GM23338 (cell line): ENCODE data around the gene CTAGE1. TPM values are rescaled to one million over a fixed set of nuclear protein-coding genes. Genes with fewer than 3 reads are reported as not detected.

Experiments used
- ATAC-seq: fragments of 200-7000 bp; cut with Tn5 transposase; 3 replicates; pipeline ENCODE4 v1.9.1; 2020
- DNase-seq: peaks from one replicate; pipeline ENCODE4 v3.0.0-alpha.2; 2015; ENCODE audit warnings: low spot score
- H2AFZ ChIP-seq: fragments of 200-600 bp; sonication (generic); 2 replicates; pipeline ENCODE4 v1.8.0; 2016; ENCODE audit warnings: antibody characterized with exemption, mild to moderate bottlenecking, moderate library complexity
- H3F3A ChIP-seq: fragments of 200-600 bp; sonication (generic); replicated peaks from 2 replicates; pipeline ENCODE4 v1.8.0; 2017; ENCODE audit warnings: antibody characterized with exemption, mixed run types, low read depth
- H3K27ac ChIP-seq: fragments of 200-600 bp; sonication (generic); 2 replicates; pipeline ENCODE4 v1.6.1; 2016; ENCODE audit warnings: low read depth
- H3K27me3 ChIP-seq: fragments of 200-600 bp; sonication (generic); 2 replicates; pipeline ENCODE4 v1.8.0; 2016; ENCODE audit warnings: mild to moderate bottlenecking, mixed run types, moderate library complexity; ENCODE audit not compliant: insufficient read depth
- H3K36me3 ChIP-seq: fragments of 200-600 bp; sonication (generic); 2 replicates; pipeline ENCODE4 v1.8.0; 2016; ENCODE audit warnings: mild to moderate bottlenecking; ENCODE audit not compliant: insufficient read depth
- H3K4me1 ChIP-seq: fragments of 200-600 bp; sonication (generic); 2 replicates; pipeline ENCODE4 v1.8.0; 2016; ENCODE audit warnings: mild to moderate bottlenecking, moderate library complexity; ENCODE audit not compliant: insufficient read depth
- H3K4me2 ChIP-seq: fragments of 200-600 bp; sonication (generic); 2 replicates; pipeline ENCODE4 v1.7.1; 2017; ENCODE audit warnings: mixed run types
- H3K4me3 ChIP-seq: fragments of 200-600 bp; sonication (generic); 2 replicates; pipeline ENCODE4 v1.6.1; 2016; ENCODE audit warnings: mixed run types
- H3K79me2 ChIP-seq: fragments of 200-600 bp; sonication (generic); replicated peaks from 2 replicates; pipeline ENCODE4 v1.8.0; 2017; ENCODE audit warnings: mild to moderate bottlenecking; ENCODE audit not compliant: insufficient read depth
- H3K9me2 ChIP-seq: fragments of 200-600 bp; sonication (generic); 2 replicates; pipeline ENCODE4 v1.8.0; 2017; ENCODE audit not compliant: insufficient read depth
- H4K20me1 ChIP-seq: fragments of 200-600 bp; sonication (generic); replicated peaks from 2 replicates; pipeline ENCODE4 v1.8.0; 2017; ENCODE audit warnings: mild to moderate bottlenecking; ENCODE audit not compliant: insufficient read depth
- H3K27ac Mint-ChIP-seq: 2 replicates; pipeline ENCODE4 v1.8.0; 2020; ENCODE audit warnings: inconsistent platforms, mild to moderate bottlenecking, moderate library complexity, mixed read lengths
- H3K27me3 Mint-ChIP-seq: 3 replicates; pipeline ENCODE4 v1.8.0; 2022; ENCODE audit warnings: low read depth, mild to moderate bottlenecking, moderate library complexity, mixed read lengths, inconsistent platforms; ENCODE audit not compliant: insufficient read depth, poor library complexity
- H3K36me3 Mint-ChIP-seq: 3 replicates; pipeline ENCODE4 v1.8.0; 2021; ENCODE audit warnings: low read depth, mild to moderate bottlenecking, inconsistent platforms, moderate library complexity, mixed read lengths
- H3K4me1 Mint-ChIP-seq: 3 replicates; pipeline ENCODE4 v1.8.0; 2020; ENCODE audit warnings: mild to moderate bottlenecking, inconsistent platforms, mixed read lengths
- H3K4me3 Mint-ChIP-seq: 3 replicates; pipeline ENCODE4 v1.8.0; 2021; ENCODE audit warnings: moderate library complexity, mild to moderate bottlenecking, inconsistent platforms, mixed read lengths
- H3K9me3 Mint-ChIP-seq: 3 replicates; pipeline ENCODE4 v1.8.0; 2020; ENCODE audit warnings: moderate library complexity, mild to moderate bottlenecking, inconsistent platforms, mixed read lengths
- CREB1 ChIP-seq: fragments of 250-450 bp; sonication (Bioruptor Pico); IDR thresholded peaks from 2 replicates; pipeline ENCODE4 v1.5.0; 2020; ENCODE audit warnings: low read depth, mild to moderate bottlenecking, moderate library complexity
- EZH2 ChIP-seq: fragments of 200-600 bp; sonication (generic); IDR thresholded peaks from one replicate; pipeline ENCODE4 v1.8.0; 2017; ENCODE audit warnings: antibody characterized with exemption, mild to moderate bottlenecking, low read depth; ENCODE audit not compliant: unreplicated experiment
- EZH2phosphoT487 ChIP-seq: fragments of 200-600 bp; sonication (generic); IDR thresholded peaks from one replicate; pipeline ENCODE4 v1.8.1; 2018; ENCODE audit warnings: antibody characterized with exemption; ENCODE audit not compliant: unreplicated experiment
- JUNB ChIP-seq: IDR thresholded peaks from one replicate; pipeline ENCODE4 v1.6.1; 2016; ENCODE audit warnings: antibody characterized with exemption; ENCODE audit not compliant: unreplicated experiment
- NANOG ChIP-seq: IDR thresholded peaks from 2 replicates; pipeline ENCODE4 v1.6.1; 2016; ENCODE audit warnings: antibody characterized with exemption, borderline replicate concordance
- POLR2AphosphoS5 ChIP-seq: IDR thresholded peaks from 2 replicates; pipeline ENCODE4 v1.6.1; 2016; ENCODE audit warnings: antibody characterized with exemption, low read depth
- STAT1 ChIP-seq: IDR thresholded peaks from one replicate; pipeline ENCODE4 v1.6.1; 2016; ENCODE audit warnings: antibody characterized with exemption; ENCODE audit not compliant: unreplicated experiment
- ZNF114 ChIP-seq: fragments of 250-450 bp; sonication (Bioruptor Pico); IDR thresholded peaks from 2 replicates; pipeline ENCODE4 v1.5.0; 2020; ENCODE audit warnings: mild to moderate bottlenecking, moderate library complexity
- ZNF331 ChIP-seq: fragments of 250-450 bp; sonication (Bioruptor Pico); IDR thresholded peaks from 2 replicates; pipeline ENCODE4 v1.5.0; 2020; ENCODE audit warnings: low read depth, mild to moderate bottlenecking, moderate library complexity
- polyA plus RNA-seq: library from polyadenylated mRNA; unstranded; fragments of >200 nt; fragmentation: Nextera tagmentation; extraction: Ambion mirVana; gene quantifications from 2 replicates; pipeline ENCODE4 v1.2.1, GENCODE V29; 2016
- total RNA-seq: library from RNA; depleted of rRNA; stranded (reverse); fragments of >200 nt; shearing (Covaris generic); gene quantifications from 2 replicates; pipeline ENCODE4 v1.2.3, GENCODE V29; 2014
- TF ChIP-seq, protein P1 (sequence below): fragments of 250-450 bp; sonication (Bioruptor Pico); IDR thresholded peaks from 2 replicates; pipeline ENCODE4 v1.5.0; 2020; ENCODE audit warnings: mild to moderate bottlenecking, moderate library complexity
- TF ChIP-seq, protein P2 (sequence below): IDR thresholded peaks from one replicate; pipeline ENCODE4 v1.6.1; 2018; ENCODE audit warnings: antibody characterized with exemption; ENCODE audit not compliant: unreplicated experiment
- TF ChIP-seq, protein P3 (sequence below): IDR thresholded peaks from 2 replicates; pipeline ENCODE4 v1.6.1; 2016; ENCODE audit warnings: antibody characterized with exemption
- TF ChIP-seq, protein P4 (sequence below), 2 experiments: fragments of 200-600 bp in 1 of 2; sonication (generic) in 1 of 2; conservative IDR thresholded peaks; 2 replicates each; pipeline versions ENCODE4 v1.5.1 to v1.6.1; 2016 to 2017; ENCODE audit warnings: antibody characterized with exemption in 2 of 2, low read depth in 2 of 2, mild to moderate bottlenecking in 2 of 2, moderate library complexity in 1 of 2

The CTAGE1 gene
- total and polyA plus RNA-seq, 2 experiments from 2014 or later, result 0.03 to 0.06 TPM

DNA sequence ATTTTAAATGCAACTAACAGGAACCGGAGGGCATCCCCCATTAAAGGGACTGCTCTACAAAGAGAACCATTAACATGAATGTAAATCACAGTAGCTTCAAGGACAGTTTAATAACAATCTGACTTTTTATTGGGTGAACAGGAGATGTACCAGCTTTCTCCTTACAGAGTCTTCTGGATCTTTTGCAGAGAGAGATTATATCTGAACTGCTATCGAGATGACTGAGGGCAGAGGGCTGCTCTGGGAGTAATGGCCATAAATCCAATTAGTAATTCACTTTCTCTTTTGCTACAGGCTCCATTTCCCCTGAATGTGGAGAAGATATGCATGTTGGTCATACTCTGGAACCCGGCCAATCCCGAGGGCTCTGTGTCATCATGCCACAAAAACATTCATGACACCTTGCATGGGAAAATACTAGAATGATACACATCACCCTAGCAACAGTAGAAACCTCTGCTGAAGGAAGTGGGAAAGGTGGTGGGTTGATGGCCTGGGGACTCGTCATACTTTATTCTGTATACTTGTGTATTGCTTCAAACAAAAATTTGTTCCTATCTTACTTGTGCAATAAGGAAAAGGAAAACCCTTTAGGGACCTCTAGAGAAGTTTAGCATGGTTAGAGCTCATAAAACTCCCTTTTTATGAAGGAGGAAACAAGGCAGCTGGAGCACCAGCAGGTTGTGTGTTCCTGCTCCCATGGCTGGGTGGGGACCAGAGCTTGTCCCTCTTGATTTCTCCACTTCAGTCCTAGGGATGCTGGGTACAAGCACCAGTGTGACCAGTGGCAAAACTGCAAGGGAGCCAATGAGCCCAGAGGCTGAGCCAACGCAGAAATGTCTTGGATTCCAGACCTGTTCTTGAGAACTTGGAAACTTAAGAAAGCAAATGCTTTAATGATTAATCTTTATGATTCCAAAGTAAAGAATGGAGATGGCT is 26.0 kb downstream of the CTAGE1 start:
- Histone ChIP-seq H2AFZ (no peak overlapping the region), H3K9me2 (0 out of 2 replicates have a peak, but pooled peaks cover 5% of the 10 kb centered on the region), H4K20me1 (no peaks in the 10 kb centered on the region), H3K79me2 (no peaks in the 10 kb centered on the region), H3K27me3 (no peaks in the 10 kb centered on the region), H3K4me2 (no peak overlapping the region), H3F3A (no peaks in the 10 kb centered on the region), H3K36me3 (no peaks in the 10 kb centered on the region), H3K4me1 (no peaks in the 10 kb centered on the region), H3K27ac (no peak overlapping the region), H3K4me3 (no peak overlapping the region)
- Mint-ChIP-seq H3K9me3 (no peaks in the 10 kb centered on the region), H3K36me3 (no peaks in the 10 kb centered on the region), H3K27ac (no peak overlapping the region), H3K4me1 (peaks cover 6% of the 10 kb centered on the region; the same call in 1 of the 3 replicates), H3K27me3 (no peaks in the 10 kb centered on the region), H3K4me3 (no peak overlapping the region)
- TF ChIP-seq, protein P1, sequence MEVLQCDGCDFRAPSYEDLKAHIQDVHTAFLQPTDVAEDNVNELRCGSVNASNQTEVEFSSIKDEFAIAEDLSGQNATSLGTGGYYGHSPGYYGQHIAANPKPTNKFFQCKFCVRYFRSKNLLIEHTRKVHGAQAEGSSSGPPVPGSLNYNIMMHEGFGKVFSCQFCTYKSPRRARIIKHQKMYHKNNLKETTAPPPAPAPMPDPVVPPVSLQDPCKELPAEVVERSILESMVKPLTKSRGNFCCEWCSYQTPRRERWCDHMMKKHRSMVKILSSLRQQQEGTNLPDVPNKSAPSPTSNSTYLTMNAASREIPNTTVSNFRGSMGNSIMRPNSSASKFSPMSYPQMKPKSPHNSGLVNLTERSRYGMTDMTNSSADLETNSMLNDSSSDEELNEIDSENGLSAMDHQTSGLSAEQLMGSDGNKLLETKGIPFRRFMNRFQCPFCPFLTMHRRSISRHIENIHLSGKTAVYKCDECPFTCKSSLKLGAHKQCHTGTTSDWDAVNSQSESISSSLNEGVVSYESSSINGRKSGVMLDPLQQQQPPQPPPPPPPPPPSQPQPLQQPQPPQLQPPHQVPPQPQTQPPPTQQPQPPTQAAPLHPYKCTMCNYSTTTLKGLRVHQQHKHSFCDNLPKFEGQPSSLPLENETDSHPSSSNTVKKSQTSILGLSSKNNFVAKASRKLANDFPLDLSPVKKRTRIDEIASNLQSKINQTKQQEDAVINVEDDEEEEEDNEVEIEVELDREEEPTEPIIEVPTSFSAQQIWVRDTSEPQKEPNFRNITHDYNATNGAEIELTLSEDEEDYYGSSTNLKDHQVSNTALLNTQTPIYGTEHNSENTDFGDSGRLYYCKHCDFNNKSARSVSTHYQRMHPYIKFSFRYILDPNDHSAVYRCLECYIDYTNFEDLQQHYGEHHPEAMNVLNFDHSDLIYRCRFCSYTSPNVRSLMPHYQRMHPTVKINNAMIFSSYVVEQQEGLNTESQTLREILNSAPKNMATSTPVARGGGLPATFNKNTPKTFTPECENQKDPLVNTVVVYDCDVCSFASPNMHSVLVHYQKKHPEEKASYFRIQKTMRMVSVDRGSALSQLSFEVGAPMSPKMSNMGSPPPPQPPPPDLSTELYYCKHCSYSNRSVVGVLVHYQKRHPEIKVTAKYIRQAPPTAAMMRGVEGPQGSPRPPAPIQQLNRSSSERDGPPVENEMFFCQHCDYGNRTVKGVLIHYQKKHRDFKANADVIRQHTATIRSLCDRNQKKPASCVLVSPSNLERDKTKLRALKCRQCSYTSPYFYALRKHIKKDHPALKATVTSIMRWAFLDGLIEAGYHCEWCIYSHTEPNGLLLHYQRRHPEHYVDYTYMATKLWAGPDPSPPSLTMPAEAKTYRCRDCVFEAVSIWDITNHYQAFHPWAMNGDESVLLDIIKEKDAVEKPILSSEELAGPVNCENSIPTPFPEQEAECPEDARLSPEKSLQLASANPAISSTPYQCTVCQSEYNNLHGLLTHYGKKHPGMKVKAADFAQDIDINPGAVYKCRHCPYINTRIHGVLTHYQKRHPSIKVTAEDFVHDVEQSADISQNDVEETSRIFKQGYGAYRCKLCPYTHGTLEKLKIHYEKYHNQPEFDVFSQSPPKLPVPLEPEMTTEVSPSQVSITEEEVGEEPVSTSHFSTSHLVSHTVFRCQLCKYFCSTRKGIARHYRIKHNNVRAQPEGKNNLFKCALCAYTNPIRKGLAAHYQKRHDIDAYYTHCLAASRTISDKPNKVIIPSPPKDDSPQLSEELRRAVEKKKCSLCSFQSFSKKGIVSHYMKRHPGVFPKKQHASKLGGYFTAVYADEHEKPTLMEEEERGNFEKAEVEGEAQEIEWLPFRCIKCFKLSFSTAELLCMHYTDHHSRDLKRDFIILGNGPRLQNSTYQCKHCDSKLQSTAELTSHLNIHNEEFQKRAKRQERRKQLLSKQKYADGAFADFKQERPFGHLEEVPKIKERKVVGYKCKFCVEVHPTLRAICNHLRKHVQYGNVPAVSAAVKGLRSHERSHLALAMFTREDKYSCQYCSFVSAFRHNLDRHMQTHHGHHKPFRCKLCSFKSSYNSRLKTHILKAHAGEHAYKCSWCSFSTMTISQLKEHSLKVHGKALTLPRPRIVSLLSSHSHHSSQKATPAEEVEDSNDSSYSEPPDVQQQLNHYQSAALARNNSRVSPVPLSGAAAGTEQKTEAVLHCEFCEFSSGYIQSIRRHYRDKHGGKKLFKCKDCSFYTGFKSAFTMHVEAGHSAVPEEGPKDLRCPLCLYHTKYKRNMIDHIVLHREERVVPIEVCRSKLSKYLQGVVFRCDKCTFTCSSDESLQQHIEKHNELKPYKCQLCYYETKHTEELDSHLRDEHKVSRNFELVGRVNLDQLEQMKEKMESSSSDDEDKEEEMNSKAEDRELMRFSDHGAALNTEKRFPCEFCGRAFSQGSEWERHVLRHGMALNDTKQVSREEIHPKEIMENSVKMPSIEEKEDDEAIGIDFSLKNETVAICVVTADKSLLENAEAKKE, result no peak
- no peak for TF ChIP-seq ZNF331 (CRISPR knock-in tag)
- no peak for TF ChIP-seq EZH2
- no peak for TF ChIP-seq STAT1
- TF ChIP-seq, protein P2, sequence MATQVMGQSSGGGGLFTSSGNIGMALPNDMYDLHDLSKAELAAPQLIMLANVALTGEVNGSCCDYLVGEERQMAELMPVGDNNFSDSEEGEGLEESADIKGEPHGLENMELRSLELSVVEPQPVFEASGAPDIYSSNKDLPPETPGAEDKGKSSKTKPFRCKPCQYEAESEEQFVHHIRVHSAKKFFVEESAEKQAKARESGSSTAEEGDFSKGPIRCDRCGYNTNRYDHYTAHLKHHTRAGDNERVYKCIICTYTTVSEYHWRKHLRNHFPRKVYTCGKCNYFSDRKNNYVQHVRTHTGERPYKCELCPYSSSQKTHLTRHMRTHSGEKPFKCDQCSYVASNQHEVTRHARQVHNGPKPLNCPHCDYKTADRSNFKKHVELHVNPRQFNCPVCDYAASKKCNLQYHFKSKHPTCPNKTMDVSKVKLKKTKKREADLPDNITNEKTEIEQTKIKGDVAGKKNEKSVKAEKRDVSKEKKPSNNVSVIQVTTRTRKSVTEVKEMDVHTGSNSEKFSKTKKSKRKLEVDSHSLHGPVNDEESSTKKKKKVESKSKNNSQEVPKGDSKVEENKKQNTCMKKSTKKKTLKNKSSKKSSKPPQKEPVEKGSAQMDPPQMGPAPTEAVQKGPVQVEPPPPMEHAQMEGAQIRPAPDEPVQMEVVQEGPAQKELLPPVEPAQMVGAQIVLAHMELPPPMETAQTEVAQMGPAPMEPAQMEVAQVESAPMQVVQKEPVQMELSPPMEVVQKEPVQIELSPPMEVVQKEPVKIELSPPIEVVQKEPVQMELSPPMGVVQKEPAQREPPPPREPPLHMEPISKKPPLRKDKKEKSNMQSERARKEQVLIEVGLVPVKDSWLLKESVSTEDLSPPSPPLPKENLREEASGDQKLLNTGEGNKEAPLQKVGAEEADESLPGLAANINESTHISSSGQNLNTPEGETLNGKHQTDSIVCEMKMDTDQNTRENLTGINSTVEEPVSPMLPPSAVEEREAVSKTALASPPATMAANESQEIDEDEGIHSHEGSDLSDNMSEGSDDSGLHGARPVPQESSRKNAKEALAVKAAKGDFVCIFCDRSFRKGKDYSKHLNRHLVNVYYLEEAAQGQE, result no peak
- TF ChIP-seq, protein P3, sequence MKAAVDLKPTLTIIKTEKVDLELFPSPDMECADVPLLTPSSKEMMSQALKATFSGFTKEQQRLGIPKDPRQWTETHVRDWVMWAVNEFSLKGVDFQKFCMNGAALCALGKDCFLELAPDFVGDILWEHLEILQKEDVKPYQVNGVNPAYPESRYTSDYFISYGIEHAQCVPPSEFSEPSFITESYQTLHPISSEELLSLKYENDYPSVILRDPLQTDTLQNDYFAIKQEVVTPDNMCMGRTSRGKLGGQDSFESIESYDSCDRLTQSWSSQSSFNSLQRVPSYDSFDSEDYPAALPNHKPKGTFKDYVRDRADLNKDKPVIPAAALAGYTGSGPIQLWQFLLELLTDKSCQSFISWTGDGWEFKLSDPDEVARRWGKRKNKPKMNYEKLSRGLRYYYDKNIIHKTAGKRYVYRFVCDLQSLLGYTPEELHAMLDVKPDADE, result no peak
- no peak for TF ChIP-seq ZNF114 (CRISPR knock-in tag)
- no peak for TF ChIP-seq JUNB
- no peak for TF ChIP-seq NANOG
- TF ChIP-seq EZH2phosphoT487, result no peak
- TF ChIP-seq POLR2AphosphoS5, result no peak
- TF ChIP-seq, protein P4, sequence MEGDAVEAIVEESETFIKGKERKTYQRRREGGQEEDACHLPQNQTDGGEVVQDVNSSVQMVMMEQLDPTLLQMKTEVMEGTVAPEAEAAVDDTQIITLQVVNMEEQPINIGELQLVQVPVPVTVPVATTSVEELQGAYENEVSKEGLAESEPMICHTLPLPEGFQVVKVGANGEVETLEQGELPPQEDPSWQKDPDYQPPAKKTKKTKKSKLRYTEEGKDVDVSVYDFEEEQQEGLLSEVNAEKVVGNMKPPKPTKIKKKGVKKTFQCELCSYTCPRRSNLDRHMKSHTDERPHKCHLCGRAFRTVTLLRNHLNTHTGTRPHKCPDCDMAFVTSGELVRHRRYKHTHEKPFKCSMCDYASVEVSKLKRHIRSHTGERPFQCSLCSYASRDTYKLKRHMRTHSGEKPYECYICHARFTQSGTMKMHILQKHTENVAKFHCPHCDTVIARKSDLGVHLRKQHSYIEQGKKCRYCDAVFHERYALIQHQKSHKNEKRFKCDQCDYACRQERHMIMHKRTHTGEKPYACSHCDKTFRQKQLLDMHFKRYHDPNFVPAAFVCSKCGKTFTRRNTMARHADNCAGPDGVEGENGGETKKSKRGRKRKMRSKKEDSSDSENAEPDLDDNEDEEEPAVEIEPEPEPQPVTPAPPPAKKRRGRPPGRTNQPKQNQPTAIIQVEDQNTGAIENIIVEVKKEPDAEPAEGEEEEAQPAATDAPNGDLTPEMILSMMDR (conservative IDR thresholded peaks at IDR 0.05; ENCODE audit: low read depth in 2 of 2), result no peak
- TF ChIP-seq CREB1, result no peak
- no peak for ATAC-seq
- no peak for DNase-seq
